ENCODE measurements around the gene C16orf74.
A peak's percentile ranks its signal among the peaks of the same experiment; 100 is the strongest.

The C16orf74 gene

GRCh38 chr16:85660843-85661739 is 89.8 kb downstream of the C16orf74 start:
- no peak overlapping the region for H3K4me3 ChIP-seq (ENCODE audit: low read depth, low read length)
- TF ChIP-seq CTCF (IDR thresholded peaks at IDR 0.05; ENCODE audit: low read depth, low read length): no peak

- peak; percentile 95 for TF ChIP-seq CTCF (IDR thresholded peaks at IDR 0.05; ENCODE audit: low read depth, low read length)
- no peak overlapping the region for H3K4me3 ChIP-seq (ENCODE audit: low read depth, low read length)
Measured at GRCh38 chr16:85659805-85660511, 90.9 kb downstream of the C16orf74 start.

- no peak overlapping the region for H3K4me3 ChIP-seq (ENCODE audit: low read depth, low read length)
- TF ChIP-seq CTCF (IDR thresholded peaks at IDR 0.05; ENCODE audit: low read depth, low read length): no peak
Measured at GRCh38 chr16:85659336-85659735, 91.6 kb downstream of the C16orf74 start.

- H3K4me3 ChIP-seq (ENCODE audit: low read depth, low read length): no peak overlapping the region
- no peak for TF ChIP-seq CTCF (IDR thresholded peaks at IDR 0.05; ENCODE audit: low read depth, low read length)
Measured at GRCh38 chr16:85658504-85659326, 92.2 kb downstream of the C16orf74 start.

GRCh38 chr16:85657996-85658395 is 92.9 kb downstream of the C16orf74 start:
- H3K4me3 ChIP-seq (ENCODE audit: low read depth, low read length): no peak overlapping the region
- TF ChIP-seq CTCF (IDR thresholded peaks at IDR 0.05; ENCODE audit: low read depth, low read length): no peak

Data from WI38 (cell line).